Dermis microvascular lymphatic vessel endothelial cell (primary cell): ENCODE results near the gene GALNT9. TPM values are rescaled to one million over a fixed set of nuclear protein-coding genes. Genes with fewer than 3 reads are reported as not detected.
A peak's percentile ranks its signal among the peaks of the same experiment; 100 is the strongest.
"Not testable (repeated sequence)": the region's sequence is repeated elsewhere in the genome, so short reads cannot be mapped to it uniquely, and the experiment has no call there.

Experiments used
- DNase-seq, 2 donors: peaks; one replicate each; pipeline versions ENCODE4 v3.0.0 to v3.0.0-alpha.2; 2010; ENCODE audit warnings: low read depth in 2 of 2
- total RNA-seq: library from RNA; depleted of rRNA; stranded (reverse); fragments of >200 nt; gene quantifications from 2 replicates; pipeline ENCODE4 v1.2.1, GENCODE V29; 2014

Gene GALNT9
- under 0.01 TPM in 1 of 2 replicates, not detected in the other for total RNA-seq

DNA sequence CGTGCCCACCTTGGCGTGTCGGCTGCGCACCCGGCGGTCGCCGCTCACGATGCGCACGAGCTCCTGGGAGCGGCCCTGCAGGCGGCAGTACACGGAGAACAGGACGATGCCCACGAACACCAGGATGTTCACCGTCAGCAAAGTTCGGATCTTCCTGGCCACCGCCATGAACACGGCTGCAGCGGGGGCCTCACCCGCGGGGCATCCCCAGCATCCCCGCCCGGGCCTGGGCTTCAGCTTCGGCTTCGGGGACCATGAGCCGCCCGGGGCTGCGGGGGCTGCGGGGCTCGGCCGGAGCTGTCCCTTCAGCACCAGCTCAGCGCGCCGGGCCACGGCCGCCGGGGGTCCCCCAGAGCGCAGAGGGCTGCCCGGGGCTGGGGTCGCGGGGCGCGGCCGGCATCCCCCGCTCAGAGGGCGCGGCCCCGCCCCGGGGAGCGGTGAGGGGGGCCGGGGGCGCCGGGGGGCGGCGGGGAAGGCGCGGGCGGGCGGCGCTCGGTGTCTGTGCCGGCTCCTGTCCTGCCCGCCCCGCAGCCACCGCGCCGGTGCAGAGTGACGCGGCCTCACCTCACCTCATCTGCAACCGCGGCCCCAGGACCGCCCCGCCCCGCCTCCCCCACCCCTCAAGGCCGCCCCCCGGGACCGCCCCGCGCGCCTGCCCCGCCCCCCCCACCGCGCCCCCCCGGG lies at the start of gene GALNT9:
Gene GALNT9, minus strand, starts transcription at position 554 of the 684 bp plus-strand sequence. Its CDS starts 386 bp downstream, at position 168.
- DNase-seq = peak in 1 of 2 donors; percentile 17

DNA sequence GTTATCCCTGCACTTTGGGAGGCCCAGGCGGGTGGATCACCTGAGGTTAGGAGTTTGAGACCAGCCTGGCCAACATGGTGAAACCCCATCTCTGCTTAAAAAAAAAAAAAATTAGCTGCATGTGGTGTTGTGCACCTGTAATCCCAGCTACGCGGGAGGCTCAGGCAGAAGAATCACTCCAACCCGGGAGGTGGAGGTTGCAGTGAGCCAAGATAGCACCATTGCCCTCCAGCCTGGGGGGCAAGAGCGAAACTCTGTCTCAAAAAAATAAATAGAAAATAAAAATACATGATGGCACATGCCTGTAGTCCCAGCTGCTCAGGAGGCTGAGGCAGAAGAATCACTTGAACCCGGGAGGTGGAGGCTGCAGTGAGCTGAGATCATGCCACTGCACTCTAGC lies 49.7 kb upstream of the GALNT9 start:
- not testable (repeated sequence) for DNase-seq

DNA sequence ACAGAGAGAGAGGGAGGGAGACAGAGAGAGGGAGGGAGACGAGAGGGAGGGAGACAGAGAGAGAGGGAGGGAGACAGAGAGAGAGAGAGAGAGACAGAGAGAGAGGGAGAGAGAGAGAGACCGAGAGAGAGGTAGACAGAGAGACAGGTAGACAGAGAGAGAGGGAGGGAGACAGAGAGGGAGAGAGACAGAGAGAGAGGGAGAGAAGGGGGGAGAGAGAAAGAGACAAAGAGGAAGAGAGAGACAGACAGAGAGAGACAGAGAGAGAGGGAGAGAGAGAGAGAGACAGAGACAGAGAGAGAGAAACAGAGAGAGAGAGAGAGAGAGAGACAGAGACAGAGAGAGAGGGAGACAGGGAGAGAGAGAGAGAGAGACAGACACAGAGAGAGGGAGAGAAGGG lies 47.8 kb upstream of the GALNT9 start:
- no peak for DNase-seq

GRCh38 chr12:132376464-132376830 lies 47.1 kb upstream of the GALNT9 start:
- no peak for DNase-seq

GRCh38 chr12:132375747-132376463 lies 46.5 kb upstream of the GALNT9 start:
- DNase-seq = no peak

- no peak for DNase-seq
Measured at GRCh38 chr12:132374612-132375445, 45.4 kb upstream of the GALNT9 start.

DNA sequence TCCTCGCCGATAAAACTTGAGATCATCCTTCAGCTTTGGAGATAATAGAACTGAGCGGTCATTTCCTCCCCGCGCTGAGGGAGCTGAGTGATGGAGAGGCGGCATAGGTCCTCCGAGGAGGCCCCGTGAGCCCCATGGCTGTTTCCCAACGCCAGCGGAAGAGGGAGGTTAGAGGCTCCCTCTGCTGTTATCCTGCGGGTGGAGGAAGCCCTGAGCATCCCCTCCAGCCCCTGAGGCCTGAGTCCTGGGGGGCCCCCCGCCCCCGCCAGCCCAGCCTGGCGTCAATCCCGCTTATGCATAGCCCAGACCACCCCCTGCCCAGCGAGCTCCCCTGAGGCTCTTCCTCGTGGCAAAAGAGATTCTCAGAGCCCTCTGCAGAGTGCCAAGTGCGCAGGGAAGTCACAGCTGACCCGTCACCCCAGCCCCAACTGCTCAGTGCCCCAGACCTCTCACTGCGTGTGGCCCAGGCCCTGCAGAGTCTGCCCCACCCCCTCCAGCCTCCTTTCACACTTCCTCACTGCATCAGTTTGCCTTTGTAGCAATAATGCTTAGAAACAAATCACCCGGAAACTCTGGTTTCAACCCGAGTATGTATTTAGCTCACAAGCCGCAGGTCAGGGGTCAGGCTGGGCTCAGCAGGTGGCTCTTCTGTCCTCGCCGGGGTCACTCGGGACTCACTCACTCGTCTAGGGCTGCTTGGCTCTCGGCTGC lies 44.7 kb upstream of the GALNT9 start:
- no peak for DNase-seq

- no peak for DNase-seq
Measured at GRCh38 chr12:132367852-132368251, 38.5 kb upstream of the GALNT9 start.

GRCh38 chr12:132367071-132367851 lies 37.9 kb upstream of the GALNT9 start:
- DNase-seq = no peak

DNA sequence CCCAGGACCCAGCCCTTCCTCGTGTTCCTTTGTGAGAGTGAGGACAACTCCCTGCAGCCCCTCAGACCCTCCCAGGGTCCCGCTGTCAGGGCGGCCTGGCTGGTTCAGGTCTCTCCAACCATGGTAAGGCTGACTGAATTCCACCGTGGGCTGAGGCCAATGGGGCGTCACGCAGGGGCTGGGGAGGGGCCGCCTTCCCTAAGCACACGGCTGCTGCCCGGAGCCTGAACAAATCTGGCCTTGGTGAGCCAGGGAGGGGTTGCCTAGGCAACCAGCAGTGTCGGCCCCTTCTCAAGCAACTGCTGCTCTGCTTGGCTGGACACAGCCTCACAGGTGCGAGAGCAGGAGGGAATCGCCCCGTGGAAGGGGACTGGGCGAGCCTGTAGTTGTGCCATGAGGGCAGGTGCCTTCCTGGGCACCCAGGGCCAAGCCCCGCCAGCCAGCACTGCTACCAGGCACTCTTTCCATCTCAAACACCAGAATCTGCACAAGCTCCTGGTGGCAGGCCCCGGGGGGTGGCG lies 37.0 kb upstream of the GALNT9 start:
- no peak for DNase-seq

DNA sequence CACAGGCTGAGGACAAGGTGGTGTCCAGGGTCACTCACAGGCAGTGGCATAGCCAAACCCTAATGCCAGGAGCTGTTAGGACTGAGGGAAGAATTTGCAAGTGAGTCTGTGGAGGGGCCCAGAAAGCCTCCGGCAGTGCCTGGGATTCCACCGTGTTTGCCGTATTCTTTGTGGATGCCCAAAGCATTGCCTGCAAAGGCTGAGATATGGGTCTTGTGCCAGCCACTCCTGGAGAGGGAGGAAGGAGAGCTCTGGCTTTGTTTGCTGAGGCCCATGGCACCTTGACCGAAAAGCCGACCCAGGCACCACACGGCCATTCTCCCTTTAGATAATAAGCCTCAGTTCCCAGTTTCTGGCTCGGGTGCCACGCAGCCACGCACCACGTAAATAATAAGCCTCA lies 35.8 kb upstream of the GALNT9 start:
- DNase-seq = no peak

DNA sequence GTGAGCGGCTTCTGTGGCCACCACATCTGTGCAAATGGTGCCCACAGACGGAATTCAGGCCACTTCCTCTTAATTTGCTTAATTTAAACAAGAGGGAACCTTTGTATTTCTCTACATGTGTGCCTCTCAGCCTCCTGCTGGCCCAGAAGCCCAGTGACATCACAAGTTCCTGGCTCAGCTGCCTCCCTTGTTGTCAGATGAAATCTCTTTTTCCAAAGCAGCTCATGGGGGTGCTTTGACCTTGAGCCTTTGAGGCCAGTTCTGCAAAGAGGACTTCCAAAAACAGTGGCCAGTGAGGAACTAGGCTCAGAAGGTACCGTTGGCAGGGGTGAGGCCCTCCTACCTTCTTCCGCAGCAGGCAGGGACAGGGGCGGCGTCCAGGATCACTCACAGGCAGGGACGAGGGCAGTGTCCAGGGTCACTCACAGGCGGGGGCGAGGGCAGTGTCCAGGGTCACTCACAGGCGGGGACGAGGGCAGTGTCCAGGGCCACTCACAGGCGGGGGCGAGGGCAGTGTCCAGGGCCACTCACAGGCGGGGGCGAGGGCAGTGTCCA lies 35.0 kb upstream of the GALNT9 start:
- no peak for DNase-seq

DNA sequence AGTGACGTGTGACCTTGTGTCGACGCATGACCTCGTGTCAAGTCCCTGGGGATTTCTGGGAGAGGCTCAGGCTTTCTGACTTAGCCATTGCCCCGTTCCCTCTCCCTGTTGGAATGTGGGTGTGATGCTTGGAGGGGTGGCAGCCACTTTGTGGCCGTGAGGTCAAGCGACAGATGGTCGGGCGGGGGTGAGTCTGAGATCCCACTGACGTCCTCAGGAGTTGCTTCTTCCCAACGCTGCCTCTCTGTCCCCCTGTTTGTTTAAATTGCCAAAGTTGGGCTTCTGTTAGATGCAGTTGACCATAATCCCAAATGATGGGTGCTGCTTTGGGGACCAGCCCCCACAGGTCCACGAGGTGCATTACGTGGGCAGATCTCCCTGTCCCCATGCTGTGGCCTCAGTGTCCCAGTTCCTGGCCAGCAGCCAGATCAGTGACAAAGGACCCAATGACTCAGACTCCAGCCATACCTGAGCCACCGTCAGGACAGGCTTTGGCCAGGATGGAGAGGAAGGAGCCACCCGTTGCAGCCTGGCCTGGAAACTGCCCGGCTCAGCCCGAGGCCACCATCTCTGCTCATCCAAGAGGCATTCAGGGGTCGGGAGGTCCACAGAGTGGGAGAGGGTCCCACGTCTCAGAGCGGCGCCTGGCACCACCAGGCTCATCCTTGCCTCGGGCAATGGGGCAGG lies 34.4 kb upstream of the GALNT9 start:
- no peak for DNase-seq

DNA sequence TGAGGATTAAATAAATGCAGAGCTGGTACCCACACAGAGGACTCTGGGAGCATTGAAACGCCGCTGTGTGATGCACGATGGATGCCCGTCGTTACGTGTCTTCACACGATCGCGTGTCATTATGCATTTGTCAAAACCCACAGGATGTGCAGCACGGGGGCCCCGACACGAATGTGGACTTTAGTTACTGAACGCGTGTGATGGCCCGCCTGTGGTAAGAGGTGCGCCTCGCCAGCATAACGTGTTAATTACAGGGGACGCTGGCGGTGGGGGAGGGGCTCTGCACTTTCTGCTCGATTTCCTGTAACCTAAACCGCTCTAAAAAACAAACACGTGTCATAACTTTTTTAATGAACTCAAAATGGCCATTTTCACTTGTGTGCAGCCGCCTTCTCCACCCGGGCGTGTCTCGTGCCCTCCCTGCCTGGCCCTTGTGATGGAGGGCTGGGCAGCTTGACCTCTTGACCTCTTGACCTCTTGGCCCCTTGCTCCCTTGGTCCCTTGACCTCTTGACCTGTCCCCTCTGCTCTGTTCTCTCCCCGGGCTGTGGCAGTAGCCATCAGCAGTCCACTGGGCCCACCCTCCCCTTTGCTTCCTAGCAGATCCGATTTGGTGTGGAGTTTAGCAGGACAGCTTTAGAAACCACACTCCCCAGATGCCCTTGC lies 33.7 kb upstream of the GALNT9 start:
- no peak for DNase-seq

GRCh38 chr12:132360906-132361777 lies 31.8 kb upstream of the GALNT9 start:
- DNase-seq = no peak

- DNase-seq = no peak
Measured at GRCh38 chr12:132360410-132360809, 31.0 kb upstream of the GALNT9 start.

- no peak for DNase-seq
Measured at GRCh38 chr12:132359971-132360370, 30.6 kb upstream of the GALNT9 start.

GRCh38 chr12:132359551-132359950 lies 30.2 kb upstream of the GALNT9 start:
- DNase-seq = no peak
